22Rv1 (cell line): ENCODE data around the gene FLCN.

Source experiments
- ZFX ChIP-seq: fragments of 450-650 bp; IDR thresholded peaks from 2 replicates; pipeline ENCODE4 v1.6.1; 2017; ENCODE audit warnings: antibody characterized with exemption, borderline replicate concordance
- TF ChIP-seq, protein P1 (sequence below): fragments of 450-650 bp; IDR thresholded peaks from 2 replicates; pipeline ENCODE4 v1.5.1; 2017; ENCODE audit warnings: mild to moderate bottlenecking

- TF ChIP-seq, protein P1, sequence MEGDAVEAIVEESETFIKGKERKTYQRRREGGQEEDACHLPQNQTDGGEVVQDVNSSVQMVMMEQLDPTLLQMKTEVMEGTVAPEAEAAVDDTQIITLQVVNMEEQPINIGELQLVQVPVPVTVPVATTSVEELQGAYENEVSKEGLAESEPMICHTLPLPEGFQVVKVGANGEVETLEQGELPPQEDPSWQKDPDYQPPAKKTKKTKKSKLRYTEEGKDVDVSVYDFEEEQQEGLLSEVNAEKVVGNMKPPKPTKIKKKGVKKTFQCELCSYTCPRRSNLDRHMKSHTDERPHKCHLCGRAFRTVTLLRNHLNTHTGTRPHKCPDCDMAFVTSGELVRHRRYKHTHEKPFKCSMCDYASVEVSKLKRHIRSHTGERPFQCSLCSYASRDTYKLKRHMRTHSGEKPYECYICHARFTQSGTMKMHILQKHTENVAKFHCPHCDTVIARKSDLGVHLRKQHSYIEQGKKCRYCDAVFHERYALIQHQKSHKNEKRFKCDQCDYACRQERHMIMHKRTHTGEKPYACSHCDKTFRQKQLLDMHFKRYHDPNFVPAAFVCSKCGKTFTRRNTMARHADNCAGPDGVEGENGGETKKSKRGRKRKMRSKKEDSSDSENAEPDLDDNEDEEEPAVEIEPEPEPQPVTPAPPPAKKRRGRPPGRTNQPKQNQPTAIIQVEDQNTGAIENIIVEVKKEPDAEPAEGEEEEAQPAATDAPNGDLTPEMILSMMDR, result no peak
- TF ChIP-seq ZFX, result no peak
These were observed 49.0 kb upstream of the FLCN start for GRCh38 chr17:17285951-17286350.
